Hepatocyte (in vitro differentiated cells): ENCODE data around the gene C2CD4A.

ENCODE experiments used
- EZH2 ChIP-seq: fragments of 200-600 bp; sonication (generic); IDR thresholded peaks from 2 replicates; pipeline ENCODE4 v1.6.1; 2016; ENCODE audit warnings: antibody characterized with exemption, mild to moderate bottlenecking, borderline replicate concordance
- TF ChIP-seq, protein P1 (sequence below): fragments of 200-600 bp; sonication (generic); IDR thresholded peaks from 2 replicates; pipeline ENCODE4 v1.5.1; 2016; ENCODE audit warnings: antibody characterized with exemption, mild to moderate bottlenecking; ENCODE audit not compliant: poor library complexity

DNA sequence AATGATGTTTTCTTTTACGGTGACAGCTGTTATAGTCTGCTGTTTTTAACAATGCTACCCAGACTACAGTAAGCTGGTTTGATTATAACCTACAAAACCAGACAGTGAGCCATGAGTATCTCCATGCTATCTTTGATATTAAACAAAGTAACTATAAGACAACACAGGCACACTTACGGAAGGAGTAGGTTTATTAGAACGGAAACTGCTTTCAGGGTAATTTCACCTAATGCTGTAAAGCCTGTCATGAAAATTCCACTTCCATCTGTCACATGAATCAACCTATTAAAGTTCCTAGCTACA lies 39.6 kb upstream of the C2CD4A start:
- TF ChIP-seq, protein P1, sequence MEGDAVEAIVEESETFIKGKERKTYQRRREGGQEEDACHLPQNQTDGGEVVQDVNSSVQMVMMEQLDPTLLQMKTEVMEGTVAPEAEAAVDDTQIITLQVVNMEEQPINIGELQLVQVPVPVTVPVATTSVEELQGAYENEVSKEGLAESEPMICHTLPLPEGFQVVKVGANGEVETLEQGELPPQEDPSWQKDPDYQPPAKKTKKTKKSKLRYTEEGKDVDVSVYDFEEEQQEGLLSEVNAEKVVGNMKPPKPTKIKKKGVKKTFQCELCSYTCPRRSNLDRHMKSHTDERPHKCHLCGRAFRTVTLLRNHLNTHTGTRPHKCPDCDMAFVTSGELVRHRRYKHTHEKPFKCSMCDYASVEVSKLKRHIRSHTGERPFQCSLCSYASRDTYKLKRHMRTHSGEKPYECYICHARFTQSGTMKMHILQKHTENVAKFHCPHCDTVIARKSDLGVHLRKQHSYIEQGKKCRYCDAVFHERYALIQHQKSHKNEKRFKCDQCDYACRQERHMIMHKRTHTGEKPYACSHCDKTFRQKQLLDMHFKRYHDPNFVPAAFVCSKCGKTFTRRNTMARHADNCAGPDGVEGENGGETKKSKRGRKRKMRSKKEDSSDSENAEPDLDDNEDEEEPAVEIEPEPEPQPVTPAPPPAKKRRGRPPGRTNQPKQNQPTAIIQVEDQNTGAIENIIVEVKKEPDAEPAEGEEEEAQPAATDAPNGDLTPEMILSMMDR, result no peak
- TF ChIP-seq EZH2, result no peak
